B cell (primary cell): Measurements from ENCODE around the gene EFEMP1. TPM values are rescaled to one million over a fixed set of nuclear protein-coding genes. Genes with fewer than 3 reads are reported as not detected.

Experiments used
- ATAC-seq: fragments of 200-7000 bp; cut with Tn5 transposase; one replicate; pipeline ENCODE4 v1.10.0; 2021; ENCODE audit warnings: low read depth, mild to moderate bottlenecking, moderate number of reproducible peaks, moderate library complexity
- CTCF ChIA-PET: fragments of 350-600 bp; sonication (Branson Sonifier 250); formaldehyde crosslinking; loops from one replicate; lab custom pipeline; 2021; ENCODE audit warnings: antibody characterized with exemption, inconsistent platforms; lab: Charles Lee
- POLR2A ChIA-PET: fragments of 350-600 bp; sonication (Branson Sonifier 250); formaldehyde crosslinking; loops from one replicate; lab custom pipeline; 2021; ENCODE audit warnings: antibody characterized with exemption; lab: Charles Lee
- DNase-seq: peaks from one replicate; pipeline ENCODE4 v3.0.0; 2013
- H2AFZ ChIP-seq: 2 replicates; pipeline ENCODE4 v1.6.1; 2012; ENCODE audit warnings: mild to moderate bottlenecking, low read depth, low read length; ENCODE audit not compliant: insufficient read depth, poor library complexity, severe bottlenecking
- H3K27ac ChIP-seq, 2 donors: 1 replicate in 1 of 2; 2 replicates in 1 of 2; pipeline ENCODE4 v1.5.1; 2012 to 2013; ENCODE audit warnings: low read length in 2 of 2, mild to moderate bottlenecking in 2 of 2, moderate library complexity in 1 of 2
- H3K27me3 ChIP-seq, 4 experiments: fragments of 200-600 bp in 1 of 4; sonication (generic) in 1 of 4; replicated peaks in 1 of 4; 1 replicate in 2 of 4; 2 replicates in 2 of 4; pipeline versions ENCODE4 v1.6.1 to v1.7.0; 2013 to 2016; ENCODE audit warnings: low read length in 3 of 4, mild to moderate bottlenecking in 2 of 4, mixed read lengths in 1 of 4, moderate library complexity in 1 of 4; ENCODE audit not compliant: insufficient read depth in 4 of 4, control insufficient read depth in 3 of 4; ENCODE audit errors: control extremely low read depth in 1 of 4
- H3K36me3 ChIP-seq, 2 experiments: replicated peaks in 1 of 2; 1 replicate in 1 of 2; 2 replicates in 1 of 2; pipeline versions ENCODE4 v1.6.1 to v1.7.1; 2013; ENCODE audit warnings: low read length in 1 of 2; ENCODE audit not compliant: insufficient read depth in 2 of 2, control insufficient read depth in 1 of 2; ENCODE audit errors: control extremely low read depth in 1 of 2, extremely low read depth in 1 of 2
- H3K4me1 ChIP-seq, 2 donors: fragments of 200-600 bp in 1 of 2; sonication (generic) in 1 of 2; 1 replicate in 1 of 2; 2 replicates in 1 of 2; pipeline versions ENCODE4 v1.5.1 to v1.6.1; 2013 to 2017; ENCODE audit warnings: low read length in 2 of 2; ENCODE audit not compliant: control insufficient read depth in 2 of 2, insufficient read depth in 2 of 2
- H3K4me2 ChIP-seq: replicated peaks from 2 replicates; pipeline ENCODE3; 2012; ENCODE audit warnings: mild to moderate bottlenecking, low read depth, low read length; ENCODE audit not compliant: poor library complexity, severe bottlenecking
- H3K4me3 ChIP-seq, 5 experiments: fragments of 200-600 bp in 1 of 5; sonication (generic) in 1 of 5; 1 replicate in 3 of 5; 2 replicates in 2 of 5; pipeline versions ENCODE4 v1.5.1 to v1.7.0; 2011 to 2016; ENCODE audit warnings: low read length in 4 of 5, mild to moderate bottlenecking in 4 of 5, low read depth in 2 of 5, control low read depth in 1 of 5, moderate library complexity in 1 of 5; ENCODE audit not compliant: insufficient read depth in 1 of 5; ENCODE audit errors: control extremely low read depth in 1 of 5, extremely low read depth in 1 of 5
- H3K79me2 ChIP-seq: fragments of 200-600 bp; sonication (generic); one replicate; pipeline ENCODE4 v1.6.0; 2016; ENCODE audit warnings: low read length; ENCODE audit not compliant: control insufficient read depth, insufficient read depth
- H3K9ac ChIP-seq: fragments of 200-600 bp; sonication (generic); 2 replicates; pipeline ENCODE4 v1.6.1; 2017; ENCODE audit warnings: mild to moderate bottlenecking, low read length, moderate library complexity
- H3K9me3 ChIP-seq, 3 donors: one replicate each; pipeline versions ENCODE4 v1.6.1 to v1.7.1; 2013; ENCODE audit warnings: low read length in 2 of 3; ENCODE audit not compliant: control insufficient read depth in 2 of 3, insufficient read depth in 1 of 3; ENCODE audit errors: control extremely low read depth in 1 of 3
- H4K20me1 ChIP-seq: 2 replicates; pipeline ENCODE4 v1.6.0; 2012; ENCODE audit warnings: mild to moderate bottlenecking, low read length; ENCODE audit not compliant: insufficient read depth, control insufficient read depth, poor library complexity, severe bottlenecking
- H3K27ac Mint-ChIP-seq: one replicate; pipeline ENCODE4 v1.8.0; 2021; ENCODE audit warnings: mixed read lengths
- H3K27me3 Mint-ChIP-seq: one replicate; pipeline ENCODE4 v1.8.0; 2021; ENCODE audit warnings: mixed read lengths
- H3K4me1 Mint-ChIP-seq: one replicate; pipeline ENCODE4 v1.8.0; 2021; ENCODE audit warnings: mixed read lengths
- H3K4me3 Mint-ChIP-seq: one replicate; pipeline ENCODE4 v1.8.0; 2021; ENCODE audit warnings: mixed read lengths
- H3K9me3 Mint-ChIP-seq: one replicate; pipeline ENCODE4 v1.8.0; 2022; ENCODE audit warnings: mixed read lengths; ENCODE audit not compliant: insufficient read depth
- CTCF ChIP-seq: fragments of 200-600 bp; IDR thresholded peaks from one replicate; pipeline ENCODE4 v1.8.0; 2022; ENCODE audit warnings: antibody characterized with exemption, mild to moderate bottlenecking
- EZH2 ChIP-seq: IDR thresholded peaks from 2 replicates; pipeline ENCODE4 v1.6.1; 2012; ENCODE audit warnings: borderline replicate concordance, low read depth, mild to moderate bottlenecking, moderate library complexity, low read length; ENCODE audit not compliant: insufficient read depth, poor library complexity, severe bottlenecking
- WGBS: methylation state at CpG from one replicate; pipeline ENCODE4 v1.1.5; 2013; ENCODE audit warnings: missing lambda C conversion rate; ENCODE audit not compliant: insufficient coverage; 5-methylcytosine and 5-hydroxymethylcytosine counted together
- intact Hi-C: fragments of 100-400 bp; cut with micrococcal nuclease; formaldehyde crosslinking; loops from one replicate; pipeline ENCODE4 v1.10.0; 2022
- polyA plus RNA-seq: library from polyadenylated mRNA; depleted of rRNA; stranded (reverse); fragments of >200 nt; gene quantifications from 2 replicates; pipeline ENCODE4 v1.2.3, GENCODE V29; 2012
- total RNA-seq, 2 donors: library from RNA; stranded (reverse); fragments of 120-200 nt in 1 of 2; gene quantifications; 1 replicate in 1 of 2; 2 replicates in 1 of 2; pipeline versions ENCODE4 v1.2.3 to v1.2.4, GENCODE V29; 2013 to 2022

EFEMP1 gene
- total and polyA plus RNA-seq, 2 donors (not counting 1 experiment from before 2014, with no cell fraction given): not detected

GRCh38 chr2:55916473-55917049, 7.0 kb downstream of the EFEMP1 start:
- H3K4me1 Mint-ChIP-seq: no peaks in the 10 kb centered on the region
- Histone ChIP-seq H4K20me1 (no peaks in the 10 kb centered on the region), H3K4me3 (no peak overlapping the region), H3K27me3 (peaks cover 0 to 4% (median 1%) of the 10 kb centered on the region in 4 experiments), H3K9me3 (no peaks in the 10 kb centered on the region), H3K36me3 (no peaks in the 10 kb centered on the region), H2AFZ (no peak overlapping the region), H3K4me1 (no peaks in the 10 kb centered on the region), H3K27ac (no peak overlapping the region), H3K79me2 (no peaks in the 10 kb centered on the region), H3K4me2 (no peak overlapping the region), H3K9ac (no peak overlapping the region)
- intact Hi-C loops: no loop called here
- WGBS: 100% methylated on average over 2 of the region's 7 CpGs
- DNase-seq (no peak), ATAC-seq (no peak)
- TF ChIP-seq EZH2 (no peak), CTCF (no peak)
- peaks cover 14% of the 10 kb centered on the region for H3K27me3 Mint-ChIP-seq
- no peak overlapping the region for H3K4me3 Mint-ChIP-seq
- POLR2A ChIA-PET: no interaction called here
- H3K9me3 Mint-ChIP-seq: no peaks in the 10 kb centered on the region
- H3K27ac Mint-ChIP-seq: no peak overlapping the region
- CTCF ChIA-PET: no interaction called here

- Histone ChIP-seq H3K79me2 (no peaks in the 10 kb centered on the region), H3K36me3 (no peaks in the 10 kb centered on the region), H3K9me3 (no peaks in the 10 kb centered on the region), H3K9ac (no peak overlapping the region), H3K27ac (no peak overlapping the region), H4K20me1 (no peaks in the 10 kb centered on the region), H3K4me2 (no peak overlapping the region), H2AFZ (no peak overlapping the region), H3K4me3 (no peak overlapping the region), H3K4me1 (no peaks in the 10 kb centered on the region), H3K27me3 (peaks cover 0 to 4% (median 2%) of the 10 kb centered on the region in 4 experiments)
- ChIA-PET POLR2A (no interaction called here), CTCF (no interaction called here)
- H3K4me3 Mint-ChIP-seq: no peak overlapping the region
- no peaks in the 10 kb centered on the region for H3K4me1 Mint-ChIP-seq
- no peak for DNase-seq
- TF ChIP-seq EZH2: no peak
- TF ChIP-seq CTCF: no peak
- no peak for ATAC-seq
- no peaks in the 10 kb centered on the region for H3K9me3 Mint-ChIP-seq
- no CpG with 5 or more reads among the region's 1 CpG for WGBS
- peaks cover 9% of the 10 kb centered on the region for H3K27me3 Mint-ChIP-seq
- intact Hi-C loops: no loop called here
- no peak overlapping the region for H3K27ac Mint-ChIP-seq
These were observed 8.8 kb downstream of the EFEMP1 start for GRCh38 chr2:55914786-55915185.
